HG03103 (cell line): ENCODE measurements around the gene DNAJB7.
"Not testable (repeated sequence)": the region's sequence is repeated elsewhere in the genome, so short reads cannot be mapped to it uniquely, and the experiment has no call there.

Experiments
- ATAC-seq: cut with Tn5 transposase; IDR thresholded peaks from one replicate; pipeline ENCODE4 v1.9.1; 2021; ENCODE audit warnings: low read depth; ENCODE audit not compliant: unreplicated experiment

The DNAJB7 gene

DNA sequence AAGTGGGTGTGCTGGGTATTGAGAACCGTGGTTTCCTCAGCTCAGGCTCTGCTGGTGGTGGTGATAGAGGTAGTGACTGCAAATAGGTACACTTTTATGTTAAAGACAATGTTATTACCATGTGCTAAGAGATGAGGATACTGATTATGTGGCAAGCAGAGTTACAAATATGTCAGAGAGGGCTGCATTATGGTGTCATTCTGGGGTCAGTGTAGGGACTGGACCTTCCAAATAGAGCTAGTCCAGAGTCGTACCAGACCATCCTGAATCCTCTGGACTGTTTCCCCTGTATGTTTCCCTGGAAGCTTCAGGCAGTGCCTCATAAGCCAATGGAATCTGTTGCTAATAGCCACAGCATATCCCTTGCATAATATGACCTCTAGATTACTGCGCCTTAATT, at the start of gene DNAJB7:
TSS of gene DNAJB7 (minus strand) at position 101 of the 400 bp plus-strand sequence. CDS start 119 bp downstream, outside the sequence.
- no peak for ATAC-seq

DNA sequence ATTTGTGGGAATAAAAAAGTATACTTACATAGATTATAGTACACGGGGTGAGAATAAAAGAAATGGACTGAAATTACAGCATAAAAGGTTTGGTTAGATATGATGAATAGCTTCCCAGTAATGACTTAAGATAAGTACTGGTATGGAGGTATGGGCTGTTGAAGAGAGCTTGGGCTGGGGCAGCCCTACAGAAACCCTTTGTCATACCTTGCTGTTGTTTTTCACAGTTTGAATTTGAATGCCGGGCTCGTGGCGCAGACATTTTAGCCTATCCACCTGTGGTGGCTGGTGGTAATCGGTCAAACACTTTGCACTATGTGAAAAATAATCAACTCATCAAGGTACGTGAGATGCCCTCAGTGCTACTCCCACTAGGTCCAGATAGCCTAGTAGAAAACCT, 47.0 kb upstream of the DNAJB7 start:
- ATAC-seq: no peak

DNA sequence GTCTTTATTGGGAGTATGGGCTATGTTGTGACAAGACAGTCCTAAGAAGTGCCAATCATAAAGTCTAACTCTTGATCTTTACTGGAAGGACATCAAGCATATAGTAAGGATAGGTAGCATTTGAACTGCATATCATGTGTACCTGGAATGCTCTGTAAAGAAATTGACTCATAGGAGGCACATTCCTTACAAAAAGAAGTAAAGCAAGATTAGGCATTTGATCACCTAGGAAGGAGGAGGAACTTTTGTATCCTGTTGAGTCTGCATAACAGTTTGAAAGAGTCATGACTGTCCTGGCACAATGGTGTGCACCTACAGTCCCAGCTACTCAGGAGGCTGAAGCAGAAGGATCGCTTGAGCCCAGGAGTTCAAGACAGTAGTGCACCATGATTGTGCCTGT, 42.2 kb upstream of the DNAJB7 start:
- no peak for ATAC-seq

DNA sequence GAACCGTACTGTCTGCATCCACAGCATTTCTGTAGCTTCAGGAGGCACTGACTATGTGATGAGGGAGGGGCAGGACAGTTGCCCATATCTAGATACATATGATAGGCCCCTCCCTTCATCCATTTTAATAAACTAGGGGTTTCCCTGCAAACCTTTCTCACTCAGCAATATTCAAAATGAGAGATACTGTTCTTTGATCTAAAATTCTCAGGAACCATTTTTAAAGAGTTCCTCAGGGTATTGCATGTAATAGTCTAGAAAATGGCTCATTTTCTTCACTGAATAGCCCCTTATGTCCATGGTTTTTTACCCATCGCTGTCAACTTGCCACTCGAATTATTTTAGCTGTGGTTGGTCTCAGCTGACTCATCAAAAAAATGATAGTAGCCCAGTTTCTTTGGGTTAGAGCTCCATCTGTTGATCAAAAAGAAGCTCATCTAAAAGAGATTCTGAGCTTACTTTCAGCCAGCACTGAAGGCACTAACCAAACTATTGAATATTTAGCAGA, 37.0 kb upstream of the DNAJB7 start:
- ATAC-seq: no peak

GRCh38 chr22:40894417-40894816, 32.5 kb upstream of the DNAJB7 start:
- ATAC-seq: no peak

- ATAC-seq: no peak
Measured at GRCh38 chr22:40890881-40891280, 29.0 kb upstream of the DNAJB7 start.

DNA sequence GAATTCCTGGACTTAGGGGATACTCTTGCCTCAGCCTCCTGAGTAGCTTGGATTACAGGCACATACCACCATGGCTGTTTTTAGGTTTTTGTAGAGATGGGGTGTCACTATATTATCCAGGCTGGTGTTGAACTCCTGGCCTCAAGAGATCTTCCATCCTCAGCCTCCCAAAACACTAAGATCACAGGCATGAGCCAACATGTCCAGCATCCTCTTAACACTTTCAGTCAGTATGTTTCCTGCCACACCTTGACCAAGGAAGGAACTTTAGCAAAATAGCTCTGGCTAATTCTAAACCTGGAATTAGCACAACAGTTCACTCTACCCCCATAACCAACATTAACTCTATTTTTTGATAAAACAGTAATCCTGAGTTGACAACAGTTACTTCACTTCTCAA, 27.2 kb upstream of the DNAJB7 start:
- ATAC-seq: no peak

GRCh38 chr22:40878922-40879321, 17.0 kb upstream of the DNAJB7 start:
- ATAC-seq: no peak

GRCh38 chr22:40877488-40877887, 15.6 kb upstream of the DNAJB7 start:
- ATAC-seq: no peak

DNA sequence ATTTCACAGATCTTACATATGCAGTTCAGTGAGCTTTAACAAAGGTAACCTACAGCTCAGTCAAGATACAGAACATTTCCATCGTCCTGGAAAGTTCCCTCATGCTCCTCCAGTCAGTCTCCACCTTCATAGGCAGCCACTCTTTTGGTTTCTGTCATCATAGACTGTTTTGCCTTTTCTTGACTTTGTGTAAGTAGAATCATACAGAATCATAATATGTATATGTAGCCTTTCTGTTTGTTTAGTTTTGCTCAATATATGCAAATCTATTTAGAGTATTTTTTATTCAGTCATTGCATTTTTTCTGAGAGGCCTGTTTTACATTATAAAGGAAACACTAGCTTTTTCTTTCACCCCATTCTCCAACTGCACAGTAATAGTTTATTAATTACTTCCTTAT, 15.0 kb upstream of the DNAJB7 start:
- ATAC-seq: no peak

GRCh38 chr22:40875111-40875510, 13.2 kb upstream of the DNAJB7 start:
- no peak for ATAC-seq

DNA sequence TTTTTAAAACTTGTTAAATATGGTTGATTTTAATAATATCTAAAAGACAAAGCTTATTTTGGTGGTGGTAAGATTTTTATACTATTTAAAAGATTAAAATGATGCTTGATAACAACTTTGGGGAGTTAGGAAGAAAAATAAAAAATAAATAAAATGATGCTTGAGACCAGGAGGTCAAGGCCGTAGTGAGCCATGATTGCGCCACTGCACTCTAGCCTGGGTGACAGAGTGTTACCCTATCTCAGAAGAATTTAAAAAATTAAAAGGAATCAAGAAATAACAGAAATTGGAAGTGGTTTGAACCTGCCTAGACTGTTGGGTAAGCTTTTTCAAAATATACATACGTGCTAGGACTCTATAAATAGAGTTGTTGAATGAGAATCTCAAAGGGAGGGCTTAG, 12.1 kb upstream of the DNAJB7 start:
- ATAC-seq: no peak

DNA sequence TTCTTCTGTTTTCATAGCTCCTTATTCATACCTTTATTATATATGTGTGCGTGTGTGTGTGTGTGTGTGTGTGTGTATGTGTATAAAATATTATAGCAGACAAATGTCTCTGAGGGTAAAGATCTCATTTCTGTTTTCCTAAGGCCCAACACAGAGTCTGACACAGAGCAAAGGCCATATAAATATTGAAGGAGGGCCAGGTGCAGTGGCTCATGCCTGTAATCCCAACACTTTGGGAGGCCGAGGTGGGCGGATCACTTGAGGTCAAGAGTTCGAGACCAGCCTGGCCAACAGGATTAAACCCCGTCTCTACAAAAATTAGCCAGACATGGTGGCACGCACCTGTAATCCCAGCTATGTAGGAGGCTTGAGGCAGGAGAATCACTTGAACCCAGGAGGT, 6.5 kb upstream of the DNAJB7 start:
- ATAC-seq: not testable (repeated sequence)

GRCh38 chr22:40867109-40867508, 5.2 kb upstream of the DNAJB7 start:
- no peak for ATAC-seq

- ATAC-seq: no peak
Measured at GRCh38 chr22:40862537-40862936, 624 bp upstream of the DNAJB7 start.

DNA sequence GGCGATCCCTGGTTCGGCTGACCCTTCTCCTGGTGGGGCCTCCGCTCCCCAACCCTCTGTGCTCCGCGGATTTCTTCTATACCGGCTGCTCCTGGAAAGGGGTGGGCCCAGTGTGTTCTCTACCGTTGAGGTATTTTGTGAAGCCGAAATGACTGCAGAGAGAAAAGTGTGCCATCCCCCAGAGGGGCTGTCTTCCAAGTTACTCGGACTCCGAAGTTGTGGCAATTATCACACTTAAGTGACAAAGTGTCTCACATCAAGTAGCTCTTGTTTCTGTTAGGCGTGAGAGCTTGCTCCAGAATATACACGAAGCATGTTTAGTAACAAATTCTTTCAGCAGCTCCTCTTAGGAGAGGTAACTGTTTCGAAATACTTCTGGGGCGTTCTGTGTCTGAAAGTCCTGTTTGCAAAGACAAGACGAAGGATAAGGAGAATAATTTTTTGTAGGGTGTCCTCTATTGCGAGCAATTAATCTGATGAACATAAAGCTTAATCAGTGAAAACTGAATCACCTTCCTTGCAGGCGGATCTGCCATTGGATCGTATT, 4.5 kb downstream of the DNAJB7 start:
- no peak for ATAC-seq

DNA sequence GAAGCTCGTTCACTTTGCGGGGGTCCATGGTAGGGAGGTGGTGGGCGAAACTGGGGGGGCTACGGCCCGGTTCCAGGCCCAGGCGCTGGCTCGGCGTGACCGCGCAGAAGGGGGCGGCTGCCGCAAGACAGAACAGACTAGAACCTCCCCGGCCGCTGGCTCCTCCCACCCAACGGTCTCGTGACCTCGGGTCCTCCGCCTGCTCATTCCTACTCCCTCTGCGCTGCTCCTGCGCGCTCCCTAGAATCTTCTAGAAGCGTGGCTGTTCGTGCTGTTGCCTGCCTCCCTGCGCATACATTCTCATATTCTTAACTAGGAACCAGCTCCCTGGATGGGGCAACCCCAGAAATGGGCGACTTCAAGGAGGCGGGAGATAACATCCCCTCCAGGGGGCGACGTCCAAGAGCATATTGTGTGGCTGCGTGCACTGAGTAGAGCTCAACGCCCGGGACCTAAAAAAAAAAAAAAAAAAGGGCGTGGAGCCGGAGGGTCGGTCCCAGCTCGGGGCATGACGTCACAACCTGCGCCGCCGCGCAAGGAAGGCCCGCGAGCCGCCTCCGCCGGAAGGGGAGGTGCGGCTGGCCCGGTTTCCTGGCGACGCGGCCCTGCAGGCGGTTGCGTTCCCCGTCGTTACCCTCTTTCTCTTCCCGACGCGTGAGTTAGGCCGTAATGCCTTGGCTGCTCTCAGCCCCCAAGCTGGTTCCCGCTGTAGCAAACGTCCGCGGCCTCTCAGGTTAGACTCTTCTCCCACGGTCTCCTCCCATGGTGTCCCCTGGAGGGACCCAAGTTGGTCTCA, 5.2 kb downstream of the DNAJB7 start, which contains the start of the genes ST13 and XPNPEP3:
TSS of gene ST13 (minus strand) at position 127 of the 796 bp plus-strand sequence. CDS start at position 28, 99 bp downstream.
TSS of gene XPNPEP3 (plus strand) at position 636 of the 796 bp plus-strand sequence. CDS start at position 670, 34 bp downstream.
- peak; percentile 80 for ATAC-seq

DNA sequence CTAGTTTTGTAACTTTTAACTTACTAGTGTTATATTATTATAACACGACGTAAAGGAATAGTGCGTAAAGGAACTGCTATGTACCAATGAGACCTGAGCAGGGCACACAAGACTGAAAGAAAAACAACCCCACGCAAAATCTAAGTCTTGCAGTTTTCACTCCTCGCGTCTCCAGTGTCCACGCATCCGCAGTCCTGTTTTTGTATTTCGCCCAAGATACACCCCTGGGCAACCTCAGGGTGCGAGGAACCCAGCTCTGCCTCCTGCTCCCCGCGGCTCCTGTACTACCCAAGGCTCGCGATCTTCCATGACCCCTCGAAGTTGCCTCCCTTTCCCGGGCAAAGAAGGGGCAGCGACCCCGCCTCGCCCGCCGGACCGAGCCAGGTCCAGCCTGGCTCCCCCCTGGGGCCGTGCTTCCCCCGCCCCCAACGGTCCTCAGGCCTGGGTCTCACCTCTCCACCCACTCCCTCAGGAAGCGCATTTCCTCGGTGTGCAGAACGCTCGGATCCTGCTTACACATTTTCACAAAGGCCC, 5.9 kb downstream of the DNAJB7 start:
- peak; percentile 11 for ATAC-seq

DNA sequence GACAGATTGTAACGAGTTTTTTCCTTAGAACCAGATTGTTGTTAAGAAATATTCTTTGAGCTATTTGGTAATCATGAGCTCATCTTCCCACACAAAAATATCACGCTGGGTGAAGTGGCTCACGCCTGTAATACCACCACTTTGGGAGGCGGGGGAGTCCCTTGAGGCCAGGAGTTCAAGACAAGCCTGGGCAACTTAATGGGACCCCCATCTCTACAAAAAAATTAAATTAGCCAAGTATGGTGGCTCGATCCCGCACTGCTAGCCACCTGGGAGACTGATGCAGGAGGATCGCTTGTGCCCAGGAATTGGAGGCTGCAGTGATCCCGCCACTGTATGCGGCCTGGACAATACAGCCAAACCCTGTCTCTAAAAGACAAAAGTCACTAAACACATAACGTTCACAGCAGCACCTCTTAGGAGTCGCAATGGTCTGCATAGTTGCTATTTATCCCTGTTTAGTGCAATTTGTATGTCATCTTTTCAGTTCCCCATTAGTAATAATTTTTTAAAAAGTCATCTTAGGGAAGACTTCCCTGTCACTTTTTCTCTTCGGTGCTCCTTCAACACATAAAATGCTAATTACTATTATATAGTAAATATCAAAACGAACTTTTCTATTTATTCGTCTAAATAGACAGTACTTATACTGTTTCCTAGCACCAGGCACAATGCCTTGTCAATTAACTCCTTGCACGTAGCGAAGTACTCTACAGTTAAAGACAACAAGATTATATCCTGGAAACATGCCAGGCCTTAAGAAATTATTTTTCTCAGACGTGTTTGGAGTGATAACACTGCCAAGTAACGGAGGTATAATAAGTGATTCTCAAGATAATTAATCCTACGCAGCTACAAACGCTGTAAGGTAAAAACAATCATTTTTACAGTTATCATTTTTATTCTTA, 6.6 kb downstream of the DNAJB7 start:
- no peak for ATAC-seq

GRCh38 chr22:40853961-40854360, 8.0 kb downstream of the DNAJB7 start:
- ATAC-seq: no peak

DNA sequence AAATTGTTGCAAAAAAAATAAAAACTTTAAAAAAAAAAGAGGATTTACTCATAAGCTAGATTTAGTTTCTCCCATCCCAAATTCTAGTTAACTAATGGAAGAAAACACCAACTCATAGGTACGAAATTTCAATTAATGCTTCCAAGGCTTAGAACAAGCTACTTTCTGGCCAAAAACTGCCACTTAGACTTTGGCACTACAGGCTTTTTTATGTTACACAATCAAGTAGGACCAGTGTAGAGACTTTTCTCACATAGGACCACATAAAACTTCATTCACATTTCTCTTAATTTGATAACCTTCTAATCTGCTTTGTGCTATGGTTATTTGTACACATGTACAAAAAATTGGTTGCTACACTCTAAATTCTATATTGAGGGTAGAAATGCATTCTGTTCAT, 8.6 kb downstream of the DNAJB7 start:
- ATAC-seq: no peak
